HG03139 (cell line): ENCODE data around the gene RABGAP1.

Source experiments
- ATAC-seq: cut with Tn5 transposase; IDR thresholded peaks from one replicate; pipeline ENCODE4 v1.9.1; 2021; ENCODE audit not compliant: unreplicated experiment

Gene RABGAP1

DNA sequence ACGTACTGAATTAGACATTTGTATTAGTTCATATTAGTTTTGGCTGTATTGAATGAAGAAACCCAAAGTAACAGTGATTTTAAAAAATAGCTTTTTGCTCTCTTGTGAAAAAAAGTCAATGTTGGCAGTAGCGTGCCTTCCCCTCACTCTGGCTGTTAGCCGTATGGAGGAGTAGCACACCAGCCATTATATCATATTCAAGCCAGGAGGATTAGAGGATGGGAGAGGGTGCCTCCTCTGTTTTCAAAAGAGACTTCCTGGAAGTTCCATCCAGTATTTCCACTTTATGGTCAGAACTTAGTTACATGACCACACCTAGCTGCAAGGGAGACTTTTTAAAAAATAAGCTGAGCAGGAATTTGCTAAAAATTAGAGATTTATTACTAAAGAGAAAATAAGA, 133.8 kb downstream of the RABGAP1 start:
- no peak for ATAC-seq

DNA sequence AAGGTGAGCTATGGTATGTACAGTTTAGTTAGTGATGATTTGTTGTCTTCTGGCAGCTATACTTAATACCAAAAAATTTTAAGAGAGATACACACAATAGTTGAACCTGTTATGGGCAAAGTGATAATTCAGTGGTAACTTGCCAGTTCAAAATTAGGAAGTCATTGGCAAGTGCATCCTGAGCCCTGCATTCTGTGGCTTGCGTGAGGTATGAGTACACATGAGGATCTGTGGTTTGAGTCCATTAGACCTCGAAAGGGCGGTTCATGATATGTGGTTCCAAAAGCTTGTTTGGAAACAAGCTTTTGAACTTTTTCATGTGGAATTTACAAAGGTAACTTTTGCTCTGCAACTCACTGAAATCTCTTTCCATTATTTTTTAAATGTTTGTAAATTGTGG, 139.6 kb downstream of the RABGAP1 start:
- ATAC-seq = no peak

DNA sequence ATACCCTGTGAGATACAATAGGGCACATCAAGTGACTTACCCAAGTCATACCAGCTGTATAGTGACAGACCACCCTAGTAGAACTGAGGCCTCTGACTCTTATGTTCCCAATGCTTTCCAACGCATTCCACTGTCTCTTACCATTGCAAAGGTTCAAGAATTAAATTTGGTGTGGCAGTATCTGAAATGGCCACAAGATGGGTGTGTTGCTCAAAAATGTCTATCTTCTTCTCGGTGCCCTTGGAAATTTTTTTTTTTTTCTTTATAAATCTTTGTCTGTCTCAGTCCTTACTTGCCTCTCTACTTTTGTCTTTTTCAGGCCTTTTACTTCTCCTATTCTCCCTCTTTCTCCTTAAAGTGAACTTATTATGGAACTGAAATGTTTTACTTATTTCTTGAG, 141.0 kb downstream of the RABGAP1 start:
- ATAC-seq = no peak

DNA sequence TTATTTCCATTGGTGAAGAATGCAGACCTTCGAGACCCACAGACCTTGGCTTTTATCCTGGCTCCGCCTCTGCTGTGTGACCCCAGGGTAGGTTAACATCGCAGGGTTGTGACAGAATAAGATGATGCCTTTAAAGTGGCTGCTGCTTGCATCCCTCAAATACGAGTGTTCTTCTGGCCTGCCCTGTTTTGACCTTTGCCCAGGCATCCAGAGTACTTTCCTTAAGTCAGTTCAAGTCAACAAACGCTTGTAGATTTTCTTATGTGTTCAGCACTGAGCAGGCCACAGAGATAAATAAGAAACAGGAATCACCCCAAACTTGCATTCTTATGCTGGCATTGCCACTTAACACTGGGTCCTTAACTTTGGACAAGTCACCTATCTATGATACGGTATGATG, 142.9 kb downstream of the RABGAP1 start:
- no peak for ATAC-seq

DNA sequence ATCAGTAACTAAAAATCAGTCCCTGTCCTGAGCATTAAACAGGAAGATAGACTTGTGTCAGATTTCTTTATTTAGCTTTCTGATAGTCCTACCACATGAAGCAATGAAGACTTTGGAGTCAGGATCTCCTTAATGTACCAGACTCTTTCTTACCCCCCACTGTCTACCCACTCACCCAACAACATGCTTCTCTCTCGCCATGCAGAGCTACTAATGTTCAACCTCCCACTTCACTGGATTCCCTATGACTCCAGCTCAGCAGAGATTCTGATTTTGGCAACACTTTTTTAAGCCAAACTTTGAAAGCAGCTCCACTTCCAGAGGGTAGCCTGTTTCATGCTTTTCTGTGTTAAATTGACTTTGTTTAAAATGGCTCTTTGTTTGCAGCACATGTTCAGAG, 143.4 kb downstream of the RABGAP1 start:
- no peak for ATAC-seq

DNA sequence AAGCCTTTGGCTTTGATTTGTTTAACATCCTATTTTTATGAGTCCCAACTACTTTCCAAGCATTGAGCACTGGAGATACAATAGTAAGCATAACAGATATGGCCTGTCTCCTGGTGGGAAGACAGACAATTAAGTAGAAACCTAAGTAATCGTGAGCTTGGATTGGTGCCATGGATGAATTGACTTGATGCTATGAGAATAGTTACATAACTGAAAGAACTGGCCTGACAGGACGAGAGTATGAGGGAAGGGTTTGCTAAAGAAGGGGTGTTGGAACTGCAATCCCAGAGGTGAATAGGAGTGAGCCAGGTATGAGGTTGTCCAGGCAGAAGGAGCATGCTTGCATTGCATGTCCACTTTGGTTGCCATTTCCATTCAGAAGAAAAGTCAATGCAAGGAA, 145.1 kb downstream of the RABGAP1 start:
- no peak for ATAC-seq

DNA sequence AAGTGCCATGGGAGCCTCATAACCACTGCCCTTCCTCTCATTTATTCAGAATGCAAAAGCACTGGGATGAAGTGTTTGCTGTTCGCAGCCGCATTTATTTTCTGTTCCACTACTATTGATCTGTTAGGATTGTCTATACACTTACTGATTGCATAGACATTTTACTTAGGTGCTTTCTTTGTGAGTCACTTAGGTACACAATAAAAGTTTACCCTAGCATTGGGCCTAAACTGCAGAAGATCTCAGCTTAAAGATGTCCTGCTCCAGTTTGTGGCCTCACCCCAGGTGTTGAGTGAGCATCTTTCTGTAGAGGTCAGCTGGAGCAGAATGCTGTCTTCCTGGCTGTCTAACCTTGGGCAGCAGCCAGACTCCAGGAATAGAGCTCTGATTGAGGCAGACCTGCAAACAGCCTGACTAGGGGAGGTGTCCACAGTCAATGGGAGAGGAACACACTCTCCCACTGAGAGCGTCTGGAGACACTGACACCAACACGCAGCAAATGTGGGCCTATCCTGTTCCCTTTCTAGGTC, 146.6 kb downstream of the RABGAP1 start:
- ATAC-seq = no peak

DNA sequence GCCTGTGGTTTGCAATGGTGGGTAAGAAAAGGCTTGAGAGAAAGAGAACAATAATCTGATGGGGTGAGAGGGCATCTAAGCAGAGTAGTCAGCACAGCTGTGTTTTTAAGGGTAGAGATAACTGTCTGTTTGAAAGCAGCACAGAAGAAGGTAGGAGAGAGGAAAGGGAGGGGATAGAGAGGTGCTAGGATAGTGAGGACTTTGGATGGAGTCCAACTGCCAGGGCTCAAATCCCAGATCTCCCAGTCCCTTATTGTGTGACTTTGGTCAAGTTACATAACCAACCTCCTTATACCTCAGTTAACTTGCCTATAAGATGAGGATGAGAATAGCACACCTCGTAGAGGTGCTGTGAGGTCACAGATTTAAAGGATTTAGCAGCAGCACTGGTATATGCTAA, 148.2 kb downstream of the RABGAP1 start:
- no peak for ATAC-seq

DNA sequence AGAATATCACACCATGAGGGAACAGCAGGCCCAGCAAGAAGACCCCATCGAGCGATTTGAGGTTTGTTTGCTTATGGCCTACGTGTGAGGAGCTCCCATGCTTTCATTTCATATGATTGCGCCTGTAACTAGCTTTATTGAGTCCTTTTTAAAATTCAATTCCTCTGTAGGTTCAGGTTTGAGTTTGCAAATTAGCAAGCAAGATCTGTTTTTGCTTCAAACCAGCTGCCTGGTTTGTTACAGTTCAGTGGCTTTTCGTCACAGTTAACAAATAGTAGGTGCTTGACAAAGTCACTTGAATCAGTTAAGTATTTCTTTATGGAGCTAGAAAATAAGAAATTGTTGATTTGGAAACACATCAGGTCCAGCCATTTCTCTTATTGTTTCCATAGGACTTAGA, 149.0 kb downstream of the RABGAP1 start:
- ATAC-seq = no peak

DNA sequence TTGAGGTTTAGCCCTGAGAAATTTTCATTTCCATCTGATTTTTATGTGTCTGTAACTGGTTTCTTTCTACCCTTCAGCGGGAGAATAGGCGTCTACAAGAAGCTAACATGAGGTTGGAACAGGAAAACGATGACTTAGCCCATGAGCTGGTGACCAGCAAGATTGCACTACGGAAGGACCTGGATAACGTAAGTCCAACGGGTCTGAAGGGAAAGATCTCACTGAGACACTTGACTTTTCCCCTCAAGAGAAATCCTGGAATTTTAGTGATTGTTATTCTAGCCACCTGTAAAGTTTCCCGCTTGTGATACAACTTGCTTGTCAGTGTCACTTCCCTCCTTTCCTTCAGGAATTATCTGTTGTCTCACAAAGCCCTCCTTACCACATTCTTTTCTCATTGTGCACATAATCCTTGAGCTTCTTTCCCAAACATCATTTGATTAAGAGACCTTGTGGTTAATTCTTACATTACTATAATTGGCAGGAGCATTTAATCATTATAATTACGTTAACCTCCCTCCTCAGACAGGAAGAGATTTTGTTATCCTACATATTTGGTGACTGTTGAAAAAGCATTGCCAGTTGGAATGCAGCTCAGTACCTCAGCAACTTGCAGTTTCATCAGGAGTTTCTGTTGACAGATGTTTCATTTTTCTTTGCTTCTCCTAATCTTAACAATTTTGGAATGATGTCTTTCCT, 149.5 kb downstream of the RABGAP1 start:
- ATAC-seq = no peak

DNA sequence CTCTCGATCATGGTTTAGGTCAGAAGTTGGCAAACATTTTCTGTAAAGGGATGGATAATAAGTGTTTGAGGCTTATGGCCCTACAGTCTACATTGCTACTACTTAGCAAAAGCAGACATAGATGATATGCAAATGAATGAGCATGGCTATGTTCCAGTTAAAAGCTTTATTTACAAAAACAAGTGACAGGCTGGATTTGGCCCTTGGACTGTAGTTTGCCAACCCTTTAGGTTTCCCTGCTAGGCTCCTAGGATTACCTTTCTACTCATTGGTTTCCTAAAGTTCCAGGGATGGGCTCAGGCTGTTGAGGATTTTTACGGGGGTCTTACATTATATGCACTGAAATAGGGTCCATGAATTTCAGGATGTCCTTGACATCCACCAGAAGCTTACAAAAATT, 150.1 kb downstream of the RABGAP1 start:
- ATAC-seq = no peak

DNA sequence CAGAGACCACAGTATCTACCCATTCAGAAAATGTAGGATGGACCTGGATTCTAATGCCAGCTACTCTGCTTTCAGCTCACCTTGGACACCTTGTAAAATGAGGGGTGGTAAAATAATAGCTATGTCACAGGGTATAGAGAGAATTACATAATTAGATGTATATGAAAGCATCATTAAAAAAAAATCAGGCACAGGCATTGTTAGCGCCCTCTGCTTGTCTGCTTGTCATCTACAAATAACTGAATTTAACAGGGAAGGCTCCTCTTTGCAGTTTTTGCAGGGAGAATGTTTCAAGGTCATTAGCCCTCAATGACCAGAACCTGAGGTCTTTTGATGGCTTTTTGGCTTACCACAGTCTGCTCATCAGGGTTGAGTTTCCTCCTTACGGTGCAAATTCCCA, 150.6 kb downstream of the RABGAP1 start:
- ATAC-seq = no peak

DNA sequence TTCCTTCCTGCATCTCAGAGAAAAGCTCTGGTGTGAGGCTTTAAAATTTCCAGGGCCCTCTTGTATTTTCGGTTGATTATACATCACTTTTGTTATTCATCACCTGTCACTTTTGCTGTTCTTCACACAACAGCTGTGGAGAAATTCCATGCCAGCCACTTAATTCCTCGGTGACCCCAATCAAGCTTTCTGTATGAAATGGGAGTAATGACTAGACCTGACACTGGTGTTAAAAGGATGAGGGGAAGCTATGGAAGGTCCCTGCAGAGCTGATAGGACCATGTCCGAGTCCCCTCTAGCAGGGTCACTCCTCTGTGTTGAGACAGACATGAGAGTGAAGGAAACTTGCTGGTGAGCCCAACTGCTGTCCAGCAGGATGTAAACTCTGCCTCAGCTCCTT, 152.3 kb downstream of the RABGAP1 start:
- ATAC-seq = no peak

DNA sequence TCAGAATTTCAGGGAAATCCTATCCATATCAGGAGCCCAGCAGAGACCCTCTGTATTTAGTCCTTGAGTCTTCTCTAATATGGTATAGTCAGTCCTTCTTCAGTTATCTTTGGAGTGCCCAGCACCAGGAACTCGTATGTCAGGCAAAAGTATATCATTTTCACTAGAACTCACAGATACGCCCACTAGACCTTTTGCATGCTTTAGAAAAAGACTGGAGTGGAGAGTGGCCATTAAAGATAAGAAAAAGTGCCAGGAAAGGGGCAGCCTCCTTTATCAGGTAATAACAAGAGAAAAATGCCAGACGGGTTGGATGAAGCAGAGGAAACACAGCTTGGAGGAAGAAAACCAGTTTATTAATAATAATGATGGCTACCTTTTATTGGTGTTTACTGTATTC, 156.2 kb downstream of the RABGAP1 start:
- no peak for ATAC-seq

DNA sequence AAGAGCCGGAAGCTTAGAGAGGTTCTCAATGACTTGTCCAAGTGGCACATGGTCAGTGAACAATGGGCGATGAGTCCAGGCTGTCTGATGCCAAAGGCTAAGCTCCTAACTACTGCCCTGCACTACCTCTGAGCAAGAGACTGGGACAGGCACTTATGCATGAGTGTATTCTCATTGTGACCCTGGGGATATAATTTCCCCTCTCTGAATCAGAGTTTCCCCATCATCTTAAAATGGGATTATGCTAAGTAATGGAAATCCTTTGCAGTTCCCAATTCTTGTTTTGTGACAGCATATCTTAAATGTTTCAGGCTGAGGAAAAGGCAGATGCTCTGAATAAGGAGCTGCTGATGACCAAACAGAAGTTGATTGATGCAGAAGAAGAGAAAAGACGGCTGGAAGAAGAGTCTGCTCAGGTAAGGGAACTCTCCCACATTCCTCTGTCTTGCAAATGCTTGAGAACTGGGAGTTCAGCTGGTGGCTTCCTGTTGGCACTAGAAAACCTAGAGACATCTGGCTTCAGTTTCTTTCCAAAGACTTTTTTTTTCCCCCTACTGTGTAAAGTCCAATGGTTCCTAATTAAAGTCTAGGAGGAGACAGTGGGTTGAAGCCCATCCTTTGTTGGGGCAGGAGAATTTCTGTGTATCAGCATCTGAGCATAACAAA, 156.7 kb downstream of the RABGAP1 start:
- ATAC-seq = no peak

DNA sequence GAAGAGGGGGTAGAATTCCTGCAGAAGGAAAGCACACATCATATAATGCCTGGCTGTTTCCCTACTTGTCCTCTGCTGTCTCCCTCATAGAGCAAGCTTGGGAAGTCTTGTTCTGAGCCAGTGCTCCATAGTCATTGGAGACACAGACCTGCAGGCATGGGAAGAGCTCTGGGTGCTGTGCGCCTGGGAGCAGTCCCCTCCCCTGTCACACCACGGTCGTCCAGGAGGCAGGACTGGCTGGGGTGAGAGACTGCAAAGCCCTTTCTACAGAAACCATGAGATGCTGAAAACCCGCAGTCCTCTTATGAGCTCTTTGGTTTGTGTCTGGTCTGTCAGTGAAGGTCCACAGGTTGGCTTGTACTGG, 157.3 kb downstream of the RABGAP1 start:
- no peak for ATAC-seq

DNA sequence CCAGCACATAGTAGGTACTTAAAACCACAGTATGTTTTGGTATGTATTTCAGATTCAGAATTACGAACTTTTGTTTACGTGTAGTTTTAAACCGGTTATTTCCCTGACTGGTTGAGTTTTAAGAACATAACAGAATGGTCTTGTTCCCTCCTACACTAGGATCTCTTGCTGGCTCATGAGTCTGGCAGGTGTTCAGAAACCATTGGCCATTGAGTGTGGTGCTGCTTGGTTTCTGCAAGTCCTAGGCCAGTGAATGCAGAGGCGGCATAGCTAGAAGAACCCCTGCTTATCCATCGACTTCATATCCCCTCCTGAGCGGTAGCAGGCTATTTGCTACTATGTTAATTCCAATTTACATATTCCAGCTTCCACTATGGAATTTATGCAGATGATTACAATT, 158.2 kb downstream of the RABGAP1 start:
- ATAC-seq = no peak

DNA sequence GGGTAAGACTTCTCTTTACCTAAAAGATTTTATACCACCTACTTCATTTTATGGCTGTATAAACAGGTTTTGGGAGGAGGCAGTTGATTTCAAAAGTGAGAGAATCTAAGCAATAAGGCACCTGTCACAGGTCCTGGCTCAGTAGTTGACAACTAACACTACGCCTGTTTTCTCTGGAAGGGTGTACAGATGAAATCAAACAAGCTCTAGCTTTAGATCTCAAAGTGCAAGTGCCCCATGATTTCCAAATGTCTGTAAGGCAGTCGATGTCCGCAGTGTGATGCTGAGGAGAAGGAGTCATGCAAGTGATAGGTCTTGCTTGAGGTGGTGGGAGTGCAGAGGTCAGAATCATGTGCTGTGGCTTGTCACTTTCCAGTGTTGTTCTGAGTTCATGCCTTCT, 158.7 kb downstream of the RABGAP1 start:
- ATAC-seq = no peak

DNA sequence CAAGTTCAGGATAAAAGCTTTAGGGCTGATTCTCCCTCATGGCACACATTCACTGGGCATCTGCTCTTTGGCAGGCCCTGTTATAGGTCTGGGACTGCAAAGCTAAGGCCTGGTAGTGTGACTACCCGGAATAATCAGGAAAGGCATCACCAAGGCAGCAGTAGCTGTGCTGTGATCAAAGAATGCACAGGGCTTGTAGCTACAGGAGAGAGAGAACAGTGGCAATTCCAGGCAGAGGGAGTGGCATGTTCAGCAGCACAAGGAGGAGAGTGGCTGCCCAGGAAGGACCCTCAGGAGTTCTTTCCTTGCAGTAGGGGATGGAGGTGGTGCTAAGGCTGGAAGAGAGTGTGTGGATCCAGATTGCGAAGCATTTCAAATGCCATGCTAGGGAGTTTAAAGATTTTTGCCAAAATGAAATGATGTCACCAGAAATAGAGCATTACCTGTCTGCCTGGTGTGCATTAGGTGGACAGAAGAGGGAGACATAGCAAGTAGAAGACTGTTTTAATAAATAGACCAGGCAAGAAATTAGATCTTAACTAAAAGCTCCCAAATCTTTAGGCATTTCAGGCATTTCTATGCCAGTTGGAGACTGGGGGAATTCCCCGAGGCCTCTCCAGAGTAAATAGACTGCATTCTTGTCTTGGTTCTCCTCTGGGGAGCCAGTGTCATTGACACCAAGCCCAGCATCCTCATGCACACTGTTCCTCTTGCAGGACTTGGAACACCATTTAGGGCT, 161.7 kb downstream of the RABGAP1 start:
- no peak for ATAC-seq

DNA sequence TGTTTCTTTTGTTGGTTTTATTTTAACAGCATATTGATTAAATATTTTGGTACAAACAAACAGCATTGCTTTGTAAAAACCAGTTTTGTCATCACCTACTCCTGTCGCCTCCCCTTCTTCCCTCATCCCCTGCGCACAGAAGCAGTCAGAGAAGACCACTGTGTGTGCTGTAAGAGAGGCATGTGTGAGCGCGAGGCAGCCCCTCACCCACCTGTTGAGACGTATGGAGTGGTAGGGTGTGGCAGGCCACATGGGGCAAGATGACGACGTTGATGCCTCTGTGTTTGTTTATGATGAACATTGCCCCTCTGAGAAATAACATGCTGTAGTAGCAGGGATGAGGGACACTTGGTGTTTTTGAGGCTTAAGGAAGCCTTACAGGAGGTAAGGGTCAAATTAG, 164.0 kb downstream of the RABGAP1 start:
- ATAC-seq = no peak

DNA sequence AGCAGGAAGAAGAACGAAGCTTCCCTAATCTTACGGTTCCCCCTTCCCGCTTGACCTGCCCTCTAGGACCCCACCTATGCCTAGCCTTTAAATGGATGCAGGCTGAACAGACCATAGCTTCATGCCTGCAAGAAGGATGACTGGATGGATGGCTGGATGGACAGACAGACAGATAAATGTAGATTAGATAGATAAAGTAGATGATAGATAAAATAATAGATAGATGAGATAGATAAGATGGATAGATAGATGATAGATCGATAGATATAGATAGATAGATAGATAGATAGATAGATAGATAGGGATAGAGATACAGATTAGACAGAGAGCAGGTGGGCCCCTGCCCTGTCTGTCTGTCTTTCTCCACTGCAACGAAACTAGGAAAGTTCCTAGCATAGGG, 164.7 kb downstream of the RABGAP1 start:
- no peak for ATAC-seq

DNA sequence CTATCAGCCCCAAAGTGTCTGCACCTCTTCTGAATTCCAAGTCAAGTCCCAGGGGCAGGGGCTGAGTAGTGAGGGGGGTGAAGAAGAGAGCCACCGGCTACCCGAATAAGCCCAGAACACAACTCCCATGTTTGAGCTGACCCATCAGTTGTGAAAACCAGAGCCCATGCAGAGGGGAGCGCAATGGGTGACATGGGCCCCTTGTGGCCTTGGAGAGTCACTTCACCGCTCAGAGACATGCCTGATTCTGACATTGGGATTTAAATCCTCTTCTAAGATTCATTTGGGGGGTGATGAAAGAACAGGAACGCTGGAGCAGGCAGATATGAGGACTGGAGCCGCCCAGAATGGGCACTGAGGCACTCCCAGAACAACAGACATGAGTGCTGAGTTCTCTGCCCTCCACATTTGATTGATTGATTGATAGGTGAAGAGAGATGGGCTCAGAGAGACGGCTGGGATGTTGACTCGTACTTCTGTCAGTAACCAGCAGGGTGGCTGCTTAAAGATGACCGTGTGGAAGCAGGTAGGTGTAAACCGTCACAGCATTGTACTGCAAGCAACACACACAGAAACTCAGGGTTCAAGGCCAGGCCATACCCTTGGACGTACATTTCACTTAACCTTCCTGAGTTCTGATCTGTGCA, 166.9 kb downstream of the RABGAP1 start:
- no peak for ATAC-seq
